Measurements from ENCODE around the gene SORCS2. TPM values are rescaled to one million over a fixed set of nuclear protein-coding genes. Genes with fewer than 3 reads are reported as not detected.

SORCS2 gene
- total and polyA plus RNA-seq, 2 of the 4 experiments (the other 2 are of a cell fraction), result 0.36 to 0.62 TPM

- Histone ChIP-seq H2AFZ (replicated peaks; ENCODE audit: low read length, poor library complexity) (no peak overlapping the region), H2BK20ac (ENCODE audit: low read depth, low read length) (no peak overlapping the region), H3K36me3 (ENCODE audit: control insufficient read depth, insufficient read depth, low read length) (no peaks in the 10 kb centered on the region), H3K14ac (replicated peaks; ENCODE audit: low read depth, low read length) (no peak overlapping the region), H3K27ac (ENCODE audit: insufficient read depth, low read length) (no peak overlapping the region), H2AK5ac (ENCODE audit: low read depth, low read length) (no peak overlapping the region), H3K4me1 (ENCODE audit: control insufficient read depth, insufficient read depth, low read length) (no peaks in the 10 kb centered on the region), H4K20me1 (ENCODE audit: insufficient read depth, low read length) (no peaks in the 10 kb centered on the region), H2AK9ac (replicated peaks; ENCODE audit: low read depth, low read length, poor library complexity) (no peak overlapping the region), H3K23ac (ENCODE audit: low read depth, low read length) (no peak overlapping the region), H4K5ac (ENCODE audit: low read depth, low read length) (no peak overlapping the region), H3K9me1 (ENCODE audit: insufficient read depth, low read length) (no peaks in the 10 kb centered on the region), H3K4ac (ENCODE audit: low read depth, low read length) (no peak overlapping the region), H3K27me3 (ENCODE audit: control insufficient read depth, insufficient read depth, low read length) (peaks cover 31% of the 10 kb centered on the region), H4K91ac (ENCODE audit: insufficient read depth, low read depth, low read length) (no peak overlapping the region), H2BK5ac (ENCODE audit: low read depth, low read length, poor library complexity, severe bottlenecking) (no peak overlapping the region), H3K4me2 (ENCODE audit: low read depth, low read length) (no peak overlapping the region), H2BK15ac (ENCODE audit: low read depth, low read length) (no peak overlapping the region), H4K8ac (ENCODE audit: low read depth in 2 of 2, low read length in 2 of 2) (no peak overlapping the region), H3K79me1 (ENCODE audit: low read depth in 1 of 2, low read length in 2 of 2) (no peaks in the 10 kb centered on the region), H3K56ac (ENCODE audit: extremely low read depth, insufficient read depth, low read length) (no peak overlapping the region), H3K18ac (ENCODE audit: low read depth, low read length) (no peak overlapping the region), H3K4me3 (ENCODE audit: insufficient read depth, low read depth, low read length) (no peak overlapping the region), H3K9ac (ENCODE audit: low read depth, low read length) (no peak overlapping the region), H3K9me3 (ENCODE audit: control insufficient read depth, insufficient read depth, low read length) (peaks cover 4% of the 10 kb centered on the region; the same call in 1 of the 2 replicates), H2BK120ac (ENCODE audit: low read depth, low read length) (no peak overlapping the region)
- in situ Hi-C loops (cut with MboI; ENCODE audit: low sequenced_read_pairs), result no loop called here
- dilution Hi-C loops (cut with HindIII; ENCODE audit: low sequenced_read_pairs, unreplicated experiment), result no loop called here
- intact Hi-C loops (cut with micrococcal nuclease), result no loop called here
- DNase-seq (no peak), ATAC-seq (ENCODE audit: low read depth) (no peak)
- no peak for TF ChIP-seq BHLHE40 (IDR thresholded peaks at IDR 0.05; ENCODE audit: low read depth, low read length)
- TF ChIP-seq SMC3 (IDR thresholded peaks at IDR 0.05; ENCODE audit: low read depth, low read length), result no peak
- no peak for TF ChIP-seq MAZ (IDR thresholded peaks at IDR 0.05; ENCODE audit: borderline replicate concordance, low read depth, low read length)
- no peak for TF ChIP-seq CEBPB (IDR thresholded peaks at IDR 0.05; ENCODE audit: low read depth, low read length)
- no peak for TF ChIP-seq NFE2L2 (IDR thresholded peaks at IDR 0.05; ENCODE audit: low read depth, low read length)
- no peak for TF ChIP-seq RAD21 (IDR thresholded peaks at IDR 0.05; ENCODE audit: low read length)
- no peak for TF ChIP-seq USF2 (IDR thresholded peaks at IDR 0.05; ENCODE audit: low read depth, low read length)
- TF ChIP-seq CHD1 (IDR thresholded peaks at IDR 0.05; ENCODE audit: low read depth, low read length), result no peak
- no peak for TF ChIP-seq MAFK (IDR thresholded peaks at IDR 0.05; ENCODE audit: low read depth, low read length)
- TF ChIP-seq POLR2A (IDR thresholded peaks at IDR 0.05; ENCODE audit: low read depth, low read length), result no peak
- no peak for TF ChIP-seq ELK1 (IDR thresholded peaks at IDR 0.05; ENCODE audit: borderline replicate concordance, low read depth, low read length)
- no peak for TF ChIP-seq RCOR1 (IDR thresholded peaks at IDR 0.05; ENCODE audit: insufficient replicate concordance, low read length)
- no TSS peak for BruUV-seq (replicated peaks)
- WGBS, 2 experiments (ENCODE audit: extremely low coverage in 2 of 2, insufficient read length in 1 of 2), result no CpG with 5 or more reads among the region's 5 CpGs
- ChIA-PET CTCF (no interaction called here), POLR2A (ENCODE audit: unreplicated experiment) (no interaction called here)
Observed at GRCh38 chr4:7464259-7464655, 271.9 kb downstream of the SORCS2 start.
